ENCODE results near the gene COQ4.
A peak's percentile ranks its signal among the peaks of the same experiment; 100 is the strongest.

COQ4 gene

GRCh38 chr9:128321879-128322403 is 698 bp upstream of the COQ4 start:
- no peak for TF ChIP-seq CTCF (IDR thresholded peaks at IDR 0.05; ENCODE audit: low read length, missing control alignments)
- H3K4me3 ChIP-seq (replicated peaks; ENCODE audit: low read depth, low read length): peak overlapping the region; percentile 83
- DNase-seq (ENCODE audit: low read depth): no peak

- DNase-seq (ENCODE audit: low read depth): peak; percentile 30
- peak overlapping the region; percentile 83 for H3K4me3 ChIP-seq (replicated peaks; ENCODE audit: low read depth, low read length)
- no peak for TF ChIP-seq CTCF (IDR thresholded peaks at IDR 0.05; ENCODE audit: low read length, missing control alignments)
Measured at GRCh38 chr9:128323212-128323730, 632 bp downstream of the COQ4 start.

- no peak for DNase-seq (ENCODE audit: low read depth)
- TF ChIP-seq CTCF (IDR thresholded peaks at IDR 0.05; ENCODE audit: low read length, missing control alignments): no peak
Measured at GRCh38 chr9:128323791-128324190, 1.2 kb downstream of the COQ4 start.

GRCh38 chr9:128324401-128324800 is 1.8 kb downstream of the COQ4 start:
- H3K4me3 ChIP-seq (replicated peaks; ENCODE audit: low read depth, low read length): no peak overlapping the region
- DNase-seq (ENCODE audit: low read depth): no peak
- TF ChIP-seq CTCF (IDR thresholded peaks at IDR 0.05; ENCODE audit: low read length, missing control alignments): no peak

More at GRCh38 chr9:128323791-128324190, 1.2 kb downstream of the COQ4 start:
- peak overlapping the region; percentile 83 for H3K4me3 ChIP-seq (replicated peaks; ENCODE audit: low read depth, low read length)

GRCh38 chr9:128325629-128326028 is 3.0 kb downstream of the COQ4 start:
- no peak for TF ChIP-seq CTCF (IDR thresholded peaks at IDR 0.05; ENCODE audit: low read length, missing control alignments)
- H3K4me3 ChIP-seq (replicated peaks; ENCODE audit: low read depth, low read length): no peak overlapping the region
- DNase-seq (ENCODE audit: low read depth): no peak

- TF ChIP-seq CTCF (IDR thresholded peaks at IDR 0.05; ENCODE audit: low read length, missing control alignments): no peak
- H3K4me3 ChIP-seq (replicated peaks; ENCODE audit: low read depth, low read length): no peak overlapping the region
- no peak for DNase-seq (ENCODE audit: low read depth)
Measured at GRCh38 chr9:128333451-128333869, 10.8 kb downstream of the COQ4 start.

GRCh38 chr9:128335161-128335560 is 12.5 kb downstream of the COQ4 start:
- no peak for DNase-seq (ENCODE audit: low read depth)

More at GRCh38 chr9:128335161-128335560, 12.5 kb downstream of the COQ4 start:
- TF ChIP-seq CTCF (IDR thresholded peaks at IDR 0.05; ENCODE audit: low read length, missing control alignments): no peak
- no peak overlapping the region for H3K4me3 ChIP-seq (replicated peaks; ENCODE audit: low read depth, low read length)
